Astrocyte of the cerebellum (primary cell): ENCODE measurements around the gene DIAPH3.

Experiments
- DNase-seq: peaks from one replicate; pipeline ENCODE4 v3.0.0-alpha.2; 2011; ENCODE audit warnings: low read depth
- H3K4me3 ChIP-seq: 2 replicates; pipeline ENCODE4 v1.5.1; 2011; ENCODE audit warnings: mild to moderate bottlenecking, low read depth, low read length, moderate library complexity
- CTCF ChIP-seq: IDR thresholded peaks from 2 replicates; pipeline ENCODE4 v1.5.1; 2012; ENCODE audit warnings: low read length, low read depth, moderate library complexity, mild to moderate bottlenecking; ENCODE audit errors: missing control alignments
- in situ Hi-C: cut with HindIII; loops from 2 replicates; pipeline ENCODE4 v1.10.0; 2017; ENCODE audit warnings: low sequenced_read_pairs

Gene DIAPH3

DNA sequence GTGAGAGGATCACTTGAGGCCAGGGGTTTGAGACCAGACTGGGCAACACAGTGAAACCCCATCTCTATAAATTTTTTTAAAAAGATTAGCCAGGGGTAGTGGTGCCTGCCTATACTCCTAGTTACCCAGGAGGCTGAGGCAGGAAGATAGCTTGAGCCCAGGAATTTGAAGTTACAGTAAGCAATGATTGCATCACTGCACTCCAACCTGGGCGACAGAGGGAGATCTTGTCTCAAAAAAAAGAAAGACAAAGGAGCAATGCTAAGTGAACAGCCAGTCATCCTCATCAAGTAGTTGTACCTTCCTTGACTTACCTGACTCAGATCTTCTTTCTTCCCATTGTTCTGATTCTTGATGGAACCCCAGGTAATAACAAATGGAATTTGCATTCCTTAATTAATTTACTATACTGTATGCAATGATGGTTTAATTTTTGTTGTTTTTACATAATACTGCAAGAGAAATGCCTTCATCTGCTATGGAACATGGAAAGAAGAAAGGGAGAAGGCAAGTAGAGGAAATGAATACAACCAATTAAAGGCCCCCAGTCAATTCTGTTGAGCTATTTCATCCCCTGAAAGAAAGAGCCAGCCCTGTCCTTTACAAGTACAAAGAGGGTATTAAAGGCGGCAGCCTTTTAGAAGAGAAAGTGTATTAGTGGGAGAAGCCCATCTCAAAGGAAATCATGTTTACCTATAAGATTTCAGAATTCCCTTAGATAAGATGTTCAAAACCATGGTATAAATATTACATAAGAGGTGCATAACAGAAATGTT, 316.7 kb downstream of the DIAPH3 start:
- no peak overlapping the region for H3K4me3 ChIP-seq
- DNase-seq = no peak
- in situ Hi-C loops = no loop called here
- TF ChIP-seq CTCF = no peak

- H3K4me3 ChIP-seq = no peak overlapping the region
- no peak for TF ChIP-seq CTCF
- no peak for DNase-seq
- in situ Hi-C loops = no loop called here
Observed at GRCh38 chr13:59843040-59843439, 320.7 kb downstream of the DIAPH3 start.

GRCh38 chr13:59842507-59842906, 321.2 kb downstream of the DIAPH3 start:
- in situ Hi-C loops = no loop called here
- no peak overlapping the region for H3K4me3 ChIP-seq
- TF ChIP-seq CTCF = no peak
- DNase-seq = no peak

- in situ Hi-C loops = no loop called here
- TF ChIP-seq CTCF = no peak
- no peak overlapping the region for H3K4me3 ChIP-seq
- no peak for DNase-seq
Observed at GRCh38 chr13:59839186-59839585, 324.5 kb downstream of the DIAPH3 start.

- no peak for TF ChIP-seq CTCF
- in situ Hi-C loops = no loop called here
- no peak for DNase-seq
- H3K4me3 ChIP-seq = no peak overlapping the region
Observed at GRCh38 chr13:59837101-59837500, 326.6 kb downstream of the DIAPH3 start.

DNA sequence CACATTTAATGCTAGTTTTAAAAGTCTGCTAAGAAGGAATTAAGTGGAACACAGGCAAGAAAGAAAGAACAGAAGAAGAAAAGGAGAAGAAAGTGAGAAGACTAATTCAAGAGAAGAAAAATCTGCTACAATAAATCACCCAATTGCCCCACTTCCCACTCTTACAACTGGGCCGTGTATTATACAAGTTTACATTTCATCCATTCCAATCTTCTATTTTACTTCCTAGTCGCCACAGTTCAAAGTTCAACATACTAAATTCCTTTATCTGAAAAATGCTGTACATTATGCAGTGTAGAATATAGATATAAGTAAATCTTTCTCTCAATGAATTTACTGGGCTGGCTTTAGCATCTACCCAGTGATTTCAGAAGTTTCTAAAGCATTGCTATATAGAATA, 328.2 kb downstream of the DIAPH3 start:
- in situ Hi-C loops = no loop called here
- TF ChIP-seq CTCF = no peak
- H3K4me3 ChIP-seq = no peak overlapping the region
- DNase-seq = no peak
